Fibroblast of lung (primary cell): ENCODE data around the gene KRTAP9-9.
"Not testable (repeated sequence)": the region's sequence is repeated elsewhere in the genome, so short reads cannot be mapped to it uniquely, and the experiment has no call there.

ENCODE experiments used
- CTCF ChIP-seq, 2 donors: IDR thresholded peaks in 1 of 2; conservative IDR thresholded peaks in 1 of 2; 1 replicate in 1 of 2; 2 replicates in 1 of 2; pipeline ENCODE4 v1.5.1; 2011 to 2012; ENCODE audit warnings: low read length in 2 of 2, control low read depth in 1 of 2, inconsistent platforms in 1 of 2, low read depth in 1 of 2, mild to moderate bottlenecking in 1 of 2
- EZH2 ChIP-seq: IDR thresholded peaks from 2 replicates; pipeline ENCODE4 v1.5.1; 2012; ENCODE audit warnings: low read length, control low read depth, mild to moderate bottlenecking; ENCODE audit errors: missing control alignments

GRCh38 chr17:41237949-41238437 is 17.2 kb upstream of the KRTAP9-9 start, which contains the start of gene KRTAP9-8:
- not testable (repeated sequence) for TF ChIP-seq EZH2; CTCF (conservative IDR thresholded peaks at IDR 0.05 in 1 of 2, IDR thresholded peaks at IDR 0.05 in 1 of 2; ENCODE audit: low read depth in 1 of 2, low read length in 2 of 2)
